H9 (cell line): Measurements from ENCODE around the gene XDH. TPM values are rescaled to one million over a fixed set of nuclear protein-coding genes. Genes with fewer than 3 reads are reported as not detected.

Experiments
- DNase-seq: peaks from one replicate; pipeline ENCODE4 v3.0.0-alpha.2; 2017
- H2AFZ ChIP-seq: one replicate; pipeline ENCODE4 v1.6.1; 2013; ENCODE audit warnings: mild to moderate bottlenecking, low read length, control low read depth, moderate library complexity
- H2AK5ac ChIP-seq: 2 replicates; pipeline ENCODE4 v1.6.1; 2013; ENCODE audit warnings: low read length, control low read depth, mixed read lengths; ENCODE audit not compliant: insufficient read length
- H2BK120ac ChIP-seq: one replicate; pipeline ENCODE4 v1.6.1; 2013; ENCODE audit warnings: low read depth, mild to moderate bottlenecking, low read length, control low read depth, inconsistent platforms; ENCODE audit not compliant: poor library complexity, severe bottlenecking
- H2BK12ac ChIP-seq: 2 replicates; pipeline ENCODE4 v1.6.1; 2013; ENCODE audit warnings: low read length, control low read depth, mixed read lengths, low read depth; ENCODE audit not compliant: insufficient read length
- H2BK15ac ChIP-seq: 2 replicates; pipeline ENCODE4 v1.6.1; 2013; ENCODE audit warnings: low read depth, low read length, control low read depth
- H2BK20ac ChIP-seq: one replicate; pipeline ENCODE4 v1.6.1; 2013; ENCODE audit warnings: low read depth, mild to moderate bottlenecking, low read length, control low read depth, inconsistent platforms; ENCODE audit not compliant: poor library complexity, severe bottlenecking
- H2BK5ac ChIP-seq: 2 replicates; pipeline ENCODE4 v1.6.1; 2013; ENCODE audit warnings: low read length, control low read depth, mixed read lengths; ENCODE audit not compliant: insufficient read length
- H3K14ac ChIP-seq: 2 replicates; pipeline ENCODE4 v1.6.1; 2013; ENCODE audit warnings: low read length, control low read depth; ENCODE audit not compliant: insufficient read depth
- H3K18ac ChIP-seq: 2 replicates; pipeline ENCODE4 v1.6.1; 2013; ENCODE audit warnings: low read depth, mild to moderate bottlenecking, mixed read lengths, low read length, control low read depth; ENCODE audit not compliant: insufficient read length
- H3K23ac ChIP-seq: 2 replicates; pipeline ENCODE4 v1.6.1; 2013; ENCODE audit warnings: low read length, control low read depth, mixed read lengths, low read depth; ENCODE audit not compliant: insufficient read length
- H3K23me2 ChIP-seq: 2 replicates; pipeline ENCODE4 v1.6.1; 2013; ENCODE audit warnings: low read depth, mild to moderate bottlenecking, mixed read lengths, low read length, control low read depth; ENCODE audit not compliant: insufficient read length, poor library complexity, severe bottlenecking
- H3K27ac ChIP-seq: 2 replicates; pipeline ENCODE4 v1.5.1; 2013; ENCODE audit warnings: low read length, control low read depth, mixed read lengths, low read depth; ENCODE audit not compliant: insufficient read length
- H3K27me3 ChIP-seq: 2 replicates; pipeline ENCODE4 v1.6.1; 2013; ENCODE audit warnings: low read length, control low read depth, inconsistent platforms; ENCODE audit not compliant: insufficient read depth
- H3K4ac ChIP-seq: 2 replicates; pipeline ENCODE4 v1.6.1; 2013; ENCODE audit warnings: low read depth, mild to moderate bottlenecking, control low read depth, inconsistent platforms, low read length, moderate library complexity
- H3K4me1 ChIP-seq: 2 replicates; pipeline ENCODE4 v1.6.1; 2013; ENCODE audit warnings: low read length, control low read depth, inconsistent platforms; ENCODE audit not compliant: insufficient read depth
- H3K4me2 ChIP-seq: 2 replicates; pipeline ENCODE4 v1.6.1; 2013; ENCODE audit warnings: low read length, control low read depth, mixed read lengths; ENCODE audit not compliant: insufficient read length, insufficient read depth
- H3K56ac ChIP-seq: 2 replicates; pipeline ENCODE4 v1.6.1; 2013; ENCODE audit warnings: low read depth, mild to moderate bottlenecking, mixed read lengths, low read length, control low read depth; ENCODE audit not compliant: insufficient read length
- H3K79me1 ChIP-seq: 2 replicates; pipeline ENCODE4 v1.6.1; 2013; ENCODE audit warnings: low read depth, mild to moderate bottlenecking, moderate library complexity, low read length, control low read depth, inconsistent platforms; ENCODE audit not compliant: insufficient read depth, poor library complexity, severe bottlenecking
- H3K79me2 ChIP-seq: 2 replicates; pipeline ENCODE4 v1.6.1; 2013; ENCODE audit warnings: low read length, control low read depth, inconsistent platforms; ENCODE audit not compliant: insufficient read depth
- H3K9ac ChIP-seq: 2 replicates; pipeline ENCODE4 v1.6.1; 2013; ENCODE audit warnings: low read length, control low read depth, mixed read lengths; ENCODE audit not compliant: insufficient read length; ENCODE audit errors: extremely low read depth
- H3K9me3 ChIP-seq: one replicate; pipeline ENCODE4 v1.6.1; 2013; ENCODE audit warnings: low read depth, low read length, inconsistent platforms; ENCODE audit not compliant: control insufficient read depth
- H3T11ph ChIP-seq: one replicate; pipeline ENCODE4 v1.6.1; 2013; ENCODE audit warnings: mild to moderate bottlenecking, low read length, control low read depth, inconsistent platforms
- H4K20me1 ChIP-seq: one replicate; pipeline ENCODE4 v1.6.1; 2013; ENCODE audit not compliant: control insufficient read depth, insufficient read length, insufficient read depth
- H4K5ac ChIP-seq: 2 replicates; pipeline ENCODE4 v1.6.1; 2013; ENCODE audit warnings: low read depth, mild to moderate bottlenecking, mixed read lengths, low read length, control low read depth; ENCODE audit not compliant: insufficient read length
- H4K8ac ChIP-seq: replicated peaks from 2 replicates; pipeline ENCODE4 v1.6.1; 2013; ENCODE audit warnings: low read length, control low read depth, mixed read lengths, low read depth; ENCODE audit not compliant: insufficient read length
- H4K91ac ChIP-seq: 2 replicates; pipeline ENCODE4 v1.6.1; 2013; ENCODE audit warnings: low read depth, mild to moderate bottlenecking, moderate library complexity, mixed read lengths, low read length, control low read depth; ENCODE audit not compliant: insufficient read length
- H3K27ac Mint-ChIP-seq, 3 experiments: 2 replicates in 2 of 3; 3 replicates in 1 of 3; pipeline ENCODE4 v1.8.0; 2020 to 2021; ENCODE audit warnings: mixed read lengths in 3 of 3, mild to moderate bottlenecking in 1 of 3, moderate library complexity in 1 of 3
- H3K27me3 Mint-ChIP-seq: 2 replicates; pipeline ENCODE4 v1.8.0; 2021; ENCODE audit warnings: low read depth, mild to moderate bottlenecking, moderate library complexity, mixed read lengths
- H3K36me3 Mint-ChIP-seq, 3 experiments: 2 replicates in 2 of 3; 3 replicates in 1 of 3; pipeline ENCODE4 v1.8.0; 2020 to 2021; ENCODE audit warnings: low read depth in 3 of 3, mixed read lengths in 3 of 3; ENCODE audit not compliant: insufficient read depth in 1 of 3
- H3K4me1 Mint-ChIP-seq, 2 experiments: 2 replicates each; pipeline ENCODE4 v1.8.0; 2020; ENCODE audit warnings: mixed read lengths in 2 of 2
- H3K4me3 Mint-ChIP-seq, 2 experiments: 2 replicates in 1 of 2; 3 replicates in 1 of 2; pipeline ENCODE4 v1.8.0; 2020 to 2021; ENCODE audit warnings: mild to moderate bottlenecking in 2 of 2, mixed read lengths in 2 of 2, moderate library complexity in 1 of 2
- H3K9me3 Mint-ChIP-seq, 2 experiments: 2 replicates in 1 of 2; 3 replicates in 1 of 2; pipeline ENCODE4 v1.8.0; 2020; ENCODE audit warnings: mild to moderate bottlenecking in 2 of 2, mixed read lengths in 2 of 2, moderate library complexity in 1 of 2
- WGBS: extraction: QIAGEN DNeasy Blood & Tissue Kit; methylation state at CpG from one replicate; pipeline ENCODE4 v1.1.7; 2013; ENCODE audit warnings: missing lambda C conversion rate, low lambda C conversion rate, mixed read lengths; ENCODE audit not compliant: insufficient read length; ENCODE audit errors: extremely low coverage; 5-methylcytosine and 5-hydroxymethylcytosine counted together
- total RNA-seq: library from RNA; stranded (reverse); gene quantifications from 2 replicates; pipeline ENCODE4 v1.2.1, GENCODE V29; 2021
- TF ChIP-seq, protein P1 (sequence below): fragments of 200-600 bp; sonication (generic); conservative IDR thresholded peaks from 3 replicates; pipeline ENCODE4 v1.8.0; 2021; ENCODE audit warnings: antibody characterized with exemption, mild to moderate bottlenecking

The XDH gene
- total RNA-seq, 1 experiment from 2014 or later = 1.4 TPM

DNA sequence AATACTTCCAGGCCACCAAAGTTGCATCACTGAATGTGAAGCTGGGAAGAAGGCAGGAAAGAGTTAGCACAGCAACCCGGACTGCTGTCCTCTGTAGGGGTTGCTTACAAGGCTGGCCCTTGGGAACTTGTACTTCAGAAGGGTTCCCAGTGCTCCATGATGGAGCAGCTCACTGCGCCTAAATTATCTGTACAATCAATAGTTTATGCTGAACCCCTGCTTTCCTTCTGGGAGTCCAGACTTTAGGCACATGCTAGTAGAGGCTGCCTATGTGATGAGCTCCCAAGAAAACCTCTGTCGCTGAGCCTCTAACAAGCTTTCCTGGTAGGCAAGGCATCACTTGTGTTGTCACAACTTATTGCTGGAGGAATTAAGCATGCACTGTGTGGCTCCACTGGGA, 34.3 kb downstream of the XDH start:
- no CpG with 5 or more reads among the region's 3 CpGs for WGBS
- Histone ChIP-seq H3K23me2 (no peaks in the 10 kb centered on the region), H3K9ac (no peak overlapping the region), H2AFZ (no peak overlapping the region), H3K79me1 (no peaks in the 10 kb centered on the region), H3K4me2 (no peak overlapping the region), H2BK120ac (no peak overlapping the region), H2BK5ac (no peak overlapping the region), H3K27ac (no peak overlapping the region), H2AK5ac (no peak overlapping the region), H3K27me3 (no peaks in the 10 kb centered on the region), H3K18ac (no peak overlapping the region), H2BK15ac (no peak overlapping the region), H3K56ac (no peak overlapping the region), H3K4me1 (peaks cover 10% of the 10 kb centered on the region; the same call in 1 of the 2 replicates), H3K14ac (no peak overlapping the region), H3K4ac (no peak overlapping the region), H3K23ac (no peak overlapping the region), H2BK20ac (no peak overlapping the region), H4K20me1 (no peaks in the 10 kb centered on the region), H4K91ac (no peak overlapping the region), H4K5ac (no peak overlapping the region), H3K79me2 (no peaks in the 10 kb centered on the region), H4K8ac (no peak overlapping the region), H2BK12ac (no peak overlapping the region), H3T11ph (no peak overlapping the region), H3K9me3 (no peaks in the 10 kb centered on the region)
- H3K9me3 Mint-ChIP-seq = no peaks in the 10 kb centered on the region
- peak overlapping the region in 1 of 3 experiments; percentile 76; a peak in 1 of 7 replicates for H3K27ac Mint-ChIP-seq
- no peak for DNase-seq
- H3K4me1 Mint-ChIP-seq = peaks cover 30 to 31% of the 10 kb centered on the region in 2 experiments
- peaks cover 2 to 6% (median 3%) of the 10 kb centered on the region in 3 experiments; a peak in 3 of 7 replicates for H3K36me3 Mint-ChIP-seq
- TF ChIP-seq, protein P1, sequence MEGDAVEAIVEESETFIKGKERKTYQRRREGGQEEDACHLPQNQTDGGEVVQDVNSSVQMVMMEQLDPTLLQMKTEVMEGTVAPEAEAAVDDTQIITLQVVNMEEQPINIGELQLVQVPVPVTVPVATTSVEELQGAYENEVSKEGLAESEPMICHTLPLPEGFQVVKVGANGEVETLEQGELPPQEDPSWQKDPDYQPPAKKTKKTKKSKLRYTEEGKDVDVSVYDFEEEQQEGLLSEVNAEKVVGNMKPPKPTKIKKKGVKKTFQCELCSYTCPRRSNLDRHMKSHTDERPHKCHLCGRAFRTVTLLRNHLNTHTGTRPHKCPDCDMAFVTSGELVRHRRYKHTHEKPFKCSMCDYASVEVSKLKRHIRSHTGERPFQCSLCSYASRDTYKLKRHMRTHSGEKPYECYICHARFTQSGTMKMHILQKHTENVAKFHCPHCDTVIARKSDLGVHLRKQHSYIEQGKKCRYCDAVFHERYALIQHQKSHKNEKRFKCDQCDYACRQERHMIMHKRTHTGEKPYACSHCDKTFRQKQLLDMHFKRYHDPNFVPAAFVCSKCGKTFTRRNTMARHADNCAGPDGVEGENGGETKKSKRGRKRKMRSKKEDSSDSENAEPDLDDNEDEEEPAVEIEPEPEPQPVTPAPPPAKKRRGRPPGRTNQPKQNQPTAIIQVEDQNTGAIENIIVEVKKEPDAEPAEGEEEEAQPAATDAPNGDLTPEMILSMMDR = no peak
- no peak overlapping the region for H3K4me3 Mint-ChIP-seq
- H3K27me3 Mint-ChIP-seq = no peaks in the 10 kb centered on the region; the same call in 1 of the 2 replicates
